Natural killer cell (primary cell): ENCODE measurements around the gene ABTB2. TPM values are rescaled to one million over a fixed set of nuclear protein-coding genes. Genes with fewer than 3 reads are reported as not detected.

ENCODE experiments used
- ATAC-seq, 3 donors: fragments of 150-1000 bp in 2 of 3; fragments of 200-7000 bp in 1 of 3; cut with Tn5 transposase; 1 replicate in 1 of 3; 2 replicates in 2 of 3; pipeline ENCODE4 v1.10.0; 2021; ENCODE audit warnings: mild to moderate bottlenecking in 2 of 3, moderate library complexity in 2 of 3
- DNase-seq, 2 donors: peaks; one replicate each; pipeline versions ENCODE4 v3.0.0 to v3.0.0-alpha.2; 2013 to 2021; ENCODE audit warnings: mixed read lengths in 1 of 2
- H3K27ac ChIP-seq: one replicate; pipeline ENCODE4 v1.5.1; 2013; ENCODE audit warnings: mild to moderate bottlenecking, low read length
- H3K27me3 ChIP-seq: one replicate; pipeline ENCODE4 v1.6.1; 2013; ENCODE audit warnings: low read length; ENCODE audit not compliant: control insufficient read depth, insufficient read depth
- H3K36me3 ChIP-seq: one replicate; pipeline ENCODE4 v1.6.1; 2013; ENCODE audit warnings: low read length; ENCODE audit not compliant: control insufficient read depth, insufficient read depth
- H3K4me1 ChIP-seq: one replicate; pipeline ENCODE4 v1.6.1; 2013; ENCODE audit warnings: low read length; ENCODE audit not compliant: control insufficient read depth, insufficient read depth
- H3K4me3 ChIP-seq: one replicate; pipeline ENCODE4 v1.5.1; 2013; ENCODE audit warnings: low read length
- H3K9me3 ChIP-seq: one replicate; pipeline ENCODE4 v1.6.1; 2013; ENCODE audit warnings: low read length; ENCODE audit not compliant: control insufficient read depth, insufficient read depth
- H3K27ac Mint-ChIP-seq, 2 donors: one replicate each; pipeline ENCODE4 v1.8.0; 2022; ENCODE audit warnings: mild to moderate bottlenecking in 2 of 2, mixed read lengths in 2 of 2, moderate library complexity in 1 of 2
- H3K27me3 Mint-ChIP-seq, 2 donors: one replicate each; pipeline ENCODE4 v1.8.0; 2022; ENCODE audit warnings: low read depth in 2 of 2, mixed read lengths in 2 of 2
- H3K36me3 Mint-ChIP-seq: one replicate; pipeline ENCODE4 v1.8.0; 2022; ENCODE audit warnings: mixed read lengths
- H3K4me1 Mint-ChIP-seq, 2 donors: one replicate each; pipeline ENCODE4 v1.8.0; 2022; ENCODE audit warnings: mixed read lengths in 2 of 2
- H3K4me3 Mint-ChIP-seq: one replicate; pipeline ENCODE4 v1.8.0; 2022; ENCODE audit warnings: mild to moderate bottlenecking, moderate library complexity, mixed read lengths
- H3K9me3 Mint-ChIP-seq, 2 donors: one replicate each; pipeline ENCODE4 v1.8.0; 2022; ENCODE audit warnings: mixed read lengths in 2 of 2
- CTCF ChIP-seq: fragments of 200-600 bp; IDR thresholded peaks from one replicate; pipeline ENCODE4 v1.8.0; 2022; ENCODE audit warnings: antibody characterized with exemption
- WGBS: methylation state at CpG from one replicate; pipeline ENCODE4 v1.1.7; 2013; ENCODE audit warnings: missing lambda C conversion rate; ENCODE audit not compliant: insufficient coverage; 5-methylcytosine and 5-hydroxymethylcytosine counted together
- intact Hi-C: fragments of 100-400 bp; cut with micrococcal nuclease; formaldehyde crosslinking; loops from one replicate; pipeline ENCODE4 v1.14.2; 2022
- total RNA-seq, 4 donors: library from RNA; stranded (reverse); fragments of 120-200 nt in 1 of 4; gene quantifications; one replicate each; pipeline versions ENCODE4 v1.2.3 to v1.2.4, GENCODE V29; 2013 to 2022

Gene ABTB2
- total RNA-seq, 3 donors from 2014 or later (not counting 1 experiment from before 2014, with no cell fraction given) = 0.65 to 1.7 (median 1.1) TPM

- DNase-seq (no peak), ATAC-seq (no peak)
- no peaks in the 10 kb centered on the region for H3K27me3 ChIP-seq
- H3K36me3 ChIP-seq = peaks cover 92% of the 10 kb centered on the region
- H3K4me3 ChIP-seq = no peak overlapping the region
- TF ChIP-seq CTCF = no peak
- no peaks in the 10 kb centered on the region for H3K4me1 ChIP-seq
- Mint-ChIP-seq H3K9me3 (no peaks in the 10 kb centered on the region), H3K4me3 (no peak overlapping the region), H3K4me1 (no peaks in the 10 kb centered on the region), H3K27me3 (no peaks in the 10 kb centered on the region), H3K27ac (no peak overlapping the region), H3K36me3 (peaks cover 38% of the 10 kb centered on the region)
- 89% methylated on average over 4 of the region's 5 CpGs for WGBS
- no peak overlapping the region for H3K27ac ChIP-seq
- intact Hi-C loops = no loop called here
- H3K9me3 ChIP-seq = no peaks in the 10 kb centered on the region
Observed at GRCh38 chr11:34145073-34145472, 212.7 kb downstream of the ABTB2 start.

- H3K36me3 ChIP-seq = peaks cover 95% of the 10 kb centered on the region
- no peak for TF ChIP-seq CTCF
- Mint-ChIP-seq H3K9me3 (no peaks in the 10 kb centered on the region), H3K4me1 (peaks cover 0 to 3% of the 10 kb centered on the region in 2 donors), H3K4me3 (no peak overlapping the region), H3K36me3 (peaks cover 38% of the 10 kb centered on the region), H3K27me3 (no peaks in the 10 kb centered on the region), H3K27ac (no peak overlapping the region)
- no peak for DNase-seq
- no peaks in the 10 kb centered on the region for H3K27me3 ChIP-seq
- no peak overlapping the region for H3K4me3 ChIP-seq
- no peaks in the 10 kb centered on the region for H3K9me3 ChIP-seq
- intact Hi-C loops = no loop called here
- no peaks in the 10 kb centered on the region for H3K4me1 ChIP-seq
- 97% methylated on average over 2 of the region's 2 CpGs for WGBS
- H3K27ac ChIP-seq = no peak overlapping the region
- no peak for ATAC-seq
Observed at GRCh38 chr11:34143048-34143447, 214.8 kb downstream of the ABTB2 start.

- Histone ChIP-seq H3K9me3 (no peaks in the 10 kb centered on the region), H3K27me3 (no peaks in the 10 kb centered on the region), H3K4me1 (no peaks in the 10 kb centered on the region), H3K36me3 (peaks cover 87% of the 10 kb centered on the region), H3K4me3 (no peak overlapping the region), H3K27ac (no peak overlapping the region)
- H3K4me3 Mint-ChIP-seq = no peak overlapping the region
- no peak for ATAC-seq
- H3K27me3 Mint-ChIP-seq = no peaks in the 10 kb centered on the region
- H3K4me1 Mint-ChIP-seq = peaks cover 0 to 10% of the 10 kb centered on the region in 2 donors
- TF ChIP-seq CTCF = no peak
- H3K9me3 Mint-ChIP-seq = no peaks in the 10 kb centered on the region
- H3K27ac Mint-ChIP-seq = no peak overlapping the region
- peaks cover 34% of the 10 kb centered on the region for H3K36me3 Mint-ChIP-seq
- intact Hi-C loops = no loop called here
- DNase-seq = no peak
- WGBS = 98% methylated on average over 11 of the region's 11 CpGs
Observed at GRCh38 chr11:34140149-34140548, 217.7 kb downstream of the ABTB2 start.

GRCh38 chr11:34139346-34139745 is 218.5 kb downstream of the ABTB2 start:
- intact Hi-C loops = no loop called here
- Mint-ChIP-seq H3K4me3 (no peak overlapping the region), H3K27me3 (no peaks in the 10 kb centered on the region), H3K4me1 (peaks cover 0 to 10% of the 10 kb centered on the region in 2 donors), H3K36me3 (peaks cover 32% of the 10 kb centered on the region), H3K27ac (no peak overlapping the region), H3K9me3 (no peaks in the 10 kb centered on the region)
- DNase-seq = no peak
- no peak overlapping the region for H3K27ac ChIP-seq
- H3K4me1 ChIP-seq = no peaks in the 10 kb centered on the region
- H3K36me3 ChIP-seq = peaks cover 87% of the 10 kb centered on the region
- no peak overlapping the region for H3K4me3 ChIP-seq
- H3K27me3 ChIP-seq = no peaks in the 10 kb centered on the region
- TF ChIP-seq CTCF = no peak
- no peaks in the 10 kb centered on the region for H3K9me3 ChIP-seq
- ATAC-seq = no peak
- 97% methylated on average over 7 of the region's 7 CpGs for WGBS
